Measurements from ENCODE around the gene PARS2.

PARS2 gene

DNA sequence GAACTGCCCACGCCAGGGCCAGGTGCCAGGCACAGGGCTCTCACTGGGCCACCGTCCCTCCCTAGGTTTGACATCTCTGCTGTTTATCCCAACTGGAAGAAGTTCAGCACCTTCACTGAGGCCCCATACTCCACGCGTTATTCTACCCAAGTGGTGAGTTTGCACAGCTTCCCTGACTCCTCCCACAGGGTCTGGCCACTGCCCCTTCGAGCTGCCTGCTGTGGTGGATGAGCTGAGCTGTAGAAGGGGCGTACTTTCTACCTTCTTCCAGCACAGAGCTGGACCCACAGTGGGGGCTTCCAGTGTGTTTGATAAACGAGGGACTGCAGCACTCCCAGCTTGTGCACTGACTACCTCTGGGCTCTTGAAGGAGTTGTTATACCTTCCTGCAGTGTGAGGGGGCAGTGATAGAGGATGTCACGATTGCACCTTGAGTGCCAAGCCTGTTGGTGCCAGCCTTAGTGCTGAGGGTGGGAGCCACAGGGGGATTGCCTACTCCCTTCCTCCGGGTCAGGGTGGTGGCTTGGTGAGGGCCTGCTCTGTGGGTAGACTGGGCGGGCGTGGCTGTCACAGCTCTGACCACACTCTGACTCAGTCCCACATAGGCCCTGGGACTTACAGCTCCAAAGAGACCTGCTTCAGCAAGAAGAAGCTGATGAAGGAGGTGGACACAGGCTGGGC is 42.7 kb upstream of the PARS2 start:
- TF ChIP-seq, protein P1, sequence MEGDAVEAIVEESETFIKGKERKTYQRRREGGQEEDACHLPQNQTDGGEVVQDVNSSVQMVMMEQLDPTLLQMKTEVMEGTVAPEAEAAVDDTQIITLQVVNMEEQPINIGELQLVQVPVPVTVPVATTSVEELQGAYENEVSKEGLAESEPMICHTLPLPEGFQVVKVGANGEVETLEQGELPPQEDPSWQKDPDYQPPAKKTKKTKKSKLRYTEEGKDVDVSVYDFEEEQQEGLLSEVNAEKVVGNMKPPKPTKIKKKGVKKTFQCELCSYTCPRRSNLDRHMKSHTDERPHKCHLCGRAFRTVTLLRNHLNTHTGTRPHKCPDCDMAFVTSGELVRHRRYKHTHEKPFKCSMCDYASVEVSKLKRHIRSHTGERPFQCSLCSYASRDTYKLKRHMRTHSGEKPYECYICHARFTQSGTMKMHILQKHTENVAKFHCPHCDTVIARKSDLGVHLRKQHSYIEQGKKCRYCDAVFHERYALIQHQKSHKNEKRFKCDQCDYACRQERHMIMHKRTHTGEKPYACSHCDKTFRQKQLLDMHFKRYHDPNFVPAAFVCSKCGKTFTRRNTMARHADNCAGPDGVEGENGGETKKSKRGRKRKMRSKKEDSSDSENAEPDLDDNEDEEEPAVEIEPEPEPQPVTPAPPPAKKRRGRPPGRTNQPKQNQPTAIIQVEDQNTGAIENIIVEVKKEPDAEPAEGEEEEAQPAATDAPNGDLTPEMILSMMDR (IDR thresholded peaks at IDR 0.05), result no peak
- Histone ChIP-seq H3K4me1 (ENCODE audit: control insufficient read depth in 1 of 2, insufficient read depth in 1 of 2, low read depth in 1 of 2, low read length in 1 of 2) (peaks cover under 1% of the 10 kb centered on the region in 2 experiments), H3K4me3 (ENCODE audit: low read depth in 1 of 2, low read length in 1 of 2) (no peak overlapping the region)

DNA sequence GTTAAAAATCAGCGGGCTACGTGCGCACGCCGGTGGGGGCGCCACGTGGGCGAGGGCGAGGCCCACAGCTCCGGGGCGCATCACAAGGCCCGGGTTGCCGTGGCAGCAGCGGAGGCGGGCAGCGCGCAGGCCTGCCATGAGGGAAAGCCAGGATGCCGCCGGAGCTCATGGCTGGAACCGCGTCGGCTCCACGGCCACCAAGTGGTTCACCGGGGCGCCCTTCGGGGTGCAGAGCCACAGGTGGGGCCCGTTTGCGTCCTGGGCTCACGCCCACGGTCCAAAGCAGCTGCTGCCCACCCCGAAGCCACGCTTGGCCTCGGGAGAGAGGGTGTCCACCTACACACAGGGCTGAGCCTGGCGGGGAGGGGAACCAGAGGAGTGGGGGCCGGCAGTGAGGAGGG is 41.7 kb upstream of the PARS2 start:
- Histone ChIP-seq H3K36me3 (no peaks in the 10 kb centered on the region), H3K9me3 (no peaks in the 10 kb centered on the region), H3K4me3 (ENCODE audit: low read depth in 1 of 2, low read length in 1 of 2) (no peak overlapping the region), H3K27ac (no peak overlapping the region), H3K4me1 (ENCODE audit: control insufficient read depth in 1 of 2, insufficient read depth in 1 of 2, low read depth in 1 of 2, low read length in 1 of 2) (peaks cover 8 to 9% of the 10 kb centered on the region in 2 experiments), H3K27me3 (no peaks in the 10 kb centered on the region)
- TF ChIP-seq, protein P1 (IDR thresholded peaks at IDR 0.05), result no peak

More for the DNA sequence above, 42.7 kb upstream of the PARS2 start:
- Histone ChIP-seq H3K27ac (no peak overlapping the region), H3K27me3 (no peaks in the 10 kb centered on the region), H3K9me3 (no peaks in the 10 kb centered on the region), H3K36me3 (no peaks in the 10 kb centered on the region)

DNA sequence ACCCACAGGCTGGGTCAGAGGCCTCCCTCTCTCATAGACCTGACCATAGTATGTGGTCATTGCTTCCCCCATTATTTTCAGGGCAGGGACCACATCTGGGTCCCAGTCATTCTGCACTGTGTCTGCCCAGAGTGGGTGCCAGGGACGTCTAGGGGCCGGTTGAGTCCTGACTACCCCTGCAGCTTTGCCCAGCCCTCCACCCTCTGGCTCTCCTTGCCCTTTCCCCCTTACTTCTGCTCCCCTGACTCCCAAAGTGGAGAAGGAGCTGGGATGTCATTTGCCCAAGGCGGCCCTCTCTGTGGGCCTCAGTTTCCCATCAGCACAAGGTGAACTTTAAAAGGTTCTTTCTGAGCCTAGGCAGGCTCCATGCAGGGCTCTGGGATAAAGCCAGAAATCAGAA is 41.1 kb upstream of the PARS2 start:
- H3K27ac ChIP-seq, result no peak overlapping the region

DNA sequence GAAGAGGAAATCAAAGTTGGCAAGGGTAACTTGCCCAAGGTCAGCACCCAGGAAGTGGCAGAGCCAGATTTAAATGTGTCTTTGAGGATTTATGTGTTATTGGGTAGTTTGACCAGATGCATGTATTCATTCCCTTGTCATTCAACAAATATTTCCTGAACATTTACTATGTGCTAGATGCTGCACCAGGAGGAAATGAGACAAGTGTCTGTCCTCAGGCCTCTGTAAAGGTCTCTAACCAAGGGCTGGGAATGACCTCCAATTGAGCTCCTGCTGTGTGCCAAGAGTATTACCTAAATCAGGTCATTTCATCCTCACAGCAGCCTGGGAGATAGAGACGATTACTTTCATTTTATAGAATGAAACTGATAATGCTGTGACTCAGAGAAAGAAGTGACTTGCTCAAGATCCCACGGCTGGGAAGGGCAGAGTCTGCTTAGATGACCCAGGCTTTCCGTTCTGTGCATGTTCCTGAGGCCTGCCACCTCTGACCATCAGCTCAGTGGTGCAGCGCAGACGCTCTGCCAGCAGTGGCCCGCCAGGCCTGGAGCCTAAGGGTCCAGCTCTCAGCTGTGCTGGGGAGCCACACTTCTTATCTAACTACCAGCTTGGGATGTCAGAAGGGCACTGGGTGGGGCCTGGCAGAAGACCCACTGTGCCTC is 40.3 kb upstream of the PARS2 start:
- peaks cover 9% of the 10 kb centered on the region for H3K27me3 ChIP-seq
- TF ChIP-seq, protein P1 (IDR thresholded peaks at IDR 0.05), result no peak

More for the DNA sequence above, 41.1 kb upstream of the PARS2 start:
- peaks cover under 1% of the 10 kb centered on the region for H3K27me3 ChIP-seq
- H3K36me3 ChIP-seq, result no peaks in the 10 kb centered on the region
- no peak overlapping the region for H3K4me3 ChIP-seq (ENCODE audit: low read depth in 1 of 2, low read length in 1 of 2)
- H3K4me1 ChIP-seq (ENCODE audit: control insufficient read depth in 1 of 2, insufficient read depth in 1 of 2, low read depth in 1 of 2, low read length in 1 of 2), result peaks cover 12% of the 10 kb centered on the region in 2 experiments
- TF ChIP-seq, protein P1 (IDR thresholded peaks at IDR 0.05), result no peak
- H3K9me3 ChIP-seq, result no peaks in the 10 kb centered on the region

DNA sequence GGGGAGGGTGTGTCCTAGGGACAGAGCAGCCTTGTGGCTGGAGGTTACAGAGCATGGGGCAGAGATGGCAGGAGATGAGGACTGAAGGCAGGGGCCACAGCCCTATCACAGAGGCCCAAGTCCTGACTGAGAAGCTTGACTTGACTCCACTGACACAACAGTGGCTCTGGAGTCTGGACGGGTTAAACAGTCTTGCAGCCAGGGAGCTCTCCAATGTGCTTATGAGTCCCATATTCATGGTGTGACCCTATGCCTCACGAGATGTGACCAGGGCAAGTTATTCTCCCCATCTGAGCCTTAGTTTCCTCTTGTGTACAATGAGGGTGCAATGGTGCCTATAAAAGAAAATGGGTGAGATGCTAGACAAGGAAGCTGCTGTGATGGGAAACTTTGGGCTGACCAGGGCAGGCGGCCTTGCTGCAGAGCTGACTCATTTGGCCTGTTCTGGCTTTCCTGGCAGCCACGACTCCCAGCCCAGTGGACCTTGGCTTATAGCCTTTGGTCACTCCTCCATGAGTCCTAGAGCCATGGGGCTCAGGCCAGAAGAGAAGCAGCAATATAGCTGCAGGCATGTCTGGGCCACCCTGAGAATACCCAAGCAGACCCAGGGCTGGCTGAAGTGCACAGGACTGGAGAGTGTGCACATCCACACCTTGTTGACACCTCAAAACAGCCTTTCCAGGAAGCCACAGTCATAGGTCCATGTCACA is 39.6 kb upstream of the PARS2 start:
- no peaks in the 10 kb centered on the region for H3K36me3 ChIP-seq
- H3K4me3 ChIP-seq (ENCODE audit: low read depth in 1 of 2, low read length in 1 of 2), result no peak overlapping the region
- H3K27me3 ChIP-seq, result peaks cover 9% of the 10 kb centered on the region
- peaks cover 27% of the 10 kb centered on the region in 2 experiments for H3K4me1 ChIP-seq (ENCODE audit: control insufficient read depth in 1 of 2, insufficient read depth in 1 of 2, low read depth in 1 of 2, low read length in 1 of 2)
- TF ChIP-seq, protein P1 (IDR thresholded peaks at IDR 0.05), result no peak
- no peak overlapping the region for H3K27ac ChIP-seq
- H3K9me3 ChIP-seq, result no peaks in the 10 kb centered on the region

More for the DNA sequence above, 40.3 kb upstream of the PARS2 start:
- Histone ChIP-seq H3K4me1 (ENCODE audit: control insufficient read depth in 1 of 2, insufficient read depth in 1 of 2, low read depth in 1 of 2, low read length in 1 of 2) (peaks cover 20 to 21% of the 10 kb centered on the region in 2 experiments), H3K4me3 (ENCODE audit: low read depth in 1 of 2, low read length in 1 of 2) (no peak overlapping the region), H3K27ac (no peak overlapping the region), H3K9me3 (no peaks in the 10 kb centered on the region), H3K36me3 (no peaks in the 10 kb centered on the region)

All from neutrophil (primary cell).